ENCODE measurements around the gene OTUD1. TPM values are rescaled to one million over a fixed set of nuclear protein-coding genes. Genes with fewer than 3 reads are reported as not detected.

The OTUD1 gene

GRCh38 chr10:23479798-23480473 is 41.1 kb downstream of the OTUD1 start:
- Histone ChIP-seq H3K9me3 (replicated peaks in 1 of 2; ENCODE audit: control insufficient read depth in 2 of 2, insufficient read depth in 1 of 2, low read depth in 1 of 2, low read length in 2 of 2) (no peaks in the 10 kb centered on the region), H2BK120ac (ENCODE audit: low read depth, low read length) (no peak overlapping the region), H3K4me1 (ENCODE audit: control insufficient read depth in 2 of 2, insufficient read depth in 1 of 2, low read depth in 1 of 2, low read length in 2 of 2) (no peaks in the 10 kb centered on the region), H4K8ac (ENCODE audit: low read depth, low read length) (no peak overlapping the region), H3K4me3 (ENCODE audit: low read length in 2 of 2) (no peak overlapping the region), H3K4me2 (ENCODE audit: insufficient read depth, low read length, poor library complexity, severe bottlenecking) (no peak overlapping the region), H3K27me3 (ENCODE audit: control insufficient read depth in 3 of 3, insufficient read depth in 3 of 3, low read depth in 1 of 3, low read length in 3 of 3) (no peaks in the 10 kb centered on the region), H3K36me3 (replicated peaks in 1 of 2; ENCODE audit: control insufficient read depth in 2 of 2, insufficient read depth in 2 of 2, low read length in 2 of 2) (no peaks in the 10 kb centered on the region), H2BK15ac (ENCODE audit: low read length) (no peak overlapping the region), H3K18ac (ENCODE audit: low read length) (no peak overlapping the region), H3K27ac (replicated peaks; ENCODE audit: low read length) (no peak overlapping the region), H2BK12ac (ENCODE audit: low read length) (no peak overlapping the region), H3K9ac (ENCODE audit: low read depth, low read length, poor library complexity) (no peak overlapping the region), H2AK5ac (ENCODE audit: low read depth, low read length) (no peak overlapping the region), H3K4ac (ENCODE audit: low read length) (no peak overlapping the region), H2BK5ac (ENCODE audit: low read length) (no peak overlapping the region), H3K79me1 (ENCODE audit: low read depth, low read length) (no peaks in the 10 kb centered on the region), H3K23ac (ENCODE audit: low read depth, low read length, poor library complexity) (no peak overlapping the region), H2AFZ (ENCODE audit: low read length) (no peak overlapping the region), H3K14ac (ENCODE audit: low read length) (no peak overlapping the region), H4K91ac (ENCODE audit: low read depth, low read length, poor library complexity) (no peak overlapping the region)
- no CpG with 5 or more reads among the region's 3 CpGs for WGBS, 2 donors (ENCODE audit: extremely low coverage in 2 of 2, insufficient read length in 2 of 2, insufficient replicate concordance in 1 of 2)
- no peak for DNase-seq (ENCODE audit: low spot score)

- Histone ChIP-seq H2AFZ (ENCODE audit: low read length) (no peak overlapping the region), H2BK12ac (ENCODE audit: low read length) (no peak overlapping the region)
These were observed 42.6 kb downstream of the OTUD1 start for GRCh38 chr10:23481363-23481961.

GRCh38 chr10:23490115-23490514 is 51.2 kb downstream of the OTUD1 start:
- Histone ChIP-seq H3K4me3 (ENCODE audit: low read length in 2 of 2) (no peak overlapping the region), H3K14ac (ENCODE audit: low read length) (no peak overlapping the region), H2BK120ac (ENCODE audit: low read depth, low read length) (no peak overlapping the region), H3K4me1 (ENCODE audit: control insufficient read depth in 2 of 2, insufficient read depth in 1 of 2, low read depth in 1 of 2, low read length in 2 of 2) (no peaks in the 10 kb centered on the region), H3K9me3 (replicated peaks in 1 of 2; ENCODE audit: control insufficient read depth in 2 of 2, insufficient read depth in 1 of 2, low read depth in 1 of 2, low read length in 2 of 2) (no peaks in the 10 kb centered on the region), H3K27ac (replicated peaks; ENCODE audit: low read length) (no peak overlapping the region), H4K91ac (ENCODE audit: low read depth, low read length, poor library complexity) (no peak overlapping the region), H2BK15ac (ENCODE audit: low read length) (no peak overlapping the region), H2BK5ac (ENCODE audit: low read length) (no peak overlapping the region), H3K18ac (ENCODE audit: low read length) (no peak overlapping the region), H3K23ac (ENCODE audit: low read depth, low read length, poor library complexity) (no peak overlapping the region), H2AFZ (ENCODE audit: low read length) (no peak overlapping the region), H3K36me3 (replicated peaks in 1 of 2; ENCODE audit: control insufficient read depth in 2 of 2, insufficient read depth in 2 of 2, low read length in 2 of 2) (no peaks in the 10 kb centered on the region), H3K4me2 (ENCODE audit: insufficient read depth, low read length, poor library complexity, severe bottlenecking) (no peak overlapping the region), H4K8ac (ENCODE audit: low read depth, low read length) (no peak overlapping the region), H3K4ac (ENCODE audit: low read length) (no peak overlapping the region), H3K27me3 (ENCODE audit: control insufficient read depth in 3 of 3, insufficient read depth in 3 of 3, low read depth in 1 of 3, low read length in 3 of 3) (no peaks in the 10 kb centered on the region), H3K79me1 (ENCODE audit: low read depth, low read length) (no peaks in the 10 kb centered on the region), H2BK12ac (ENCODE audit: low read length) (no peak overlapping the region), H2AK5ac (ENCODE audit: low read depth, low read length) (no peak overlapping the region), H3K9ac (ENCODE audit: low read depth, low read length, poor library complexity) (no peak overlapping the region)
- no peak for DNase-seq (ENCODE audit: low spot score)
- WGBS, 2 donors (ENCODE audit: extremely low coverage in 2 of 2, insufficient read length in 2 of 2, insufficient replicate concordance in 1 of 2): no CpG with 5 or more reads among the region's 3 CpGs

More at GRCh38 chr10:23481363-23481961, 42.6 kb downstream of the OTUD1 start:
- no peak overlapping the region for H2BK15ac ChIP-seq (ENCODE audit: low read length)
- no CpG with 5 or more reads among the region's 3 CpGs for WGBS, 2 donors (ENCODE audit: extremely low coverage in 2 of 2, insufficient read length in 2 of 2, insufficient replicate concordance in 1 of 2)
- H2BK5ac ChIP-seq (ENCODE audit: low read length): no peak overlapping the region
- no peaks in the 10 kb centered on the region for H3K36me3 ChIP-seq (replicated peaks in 1 of 2; ENCODE audit: control insufficient read depth in 2 of 2, insufficient read depth in 2 of 2, low read length in 2 of 2)
- H4K8ac ChIP-seq (ENCODE audit: low read depth, low read length): no peak overlapping the region
- DNase-seq (ENCODE audit: low spot score): no peak
- H3K23ac ChIP-seq (ENCODE audit: low read depth, low read length, poor library complexity): no peak overlapping the region
- no peak overlapping the region for H3K4ac ChIP-seq (ENCODE audit: low read length)
- H3K27me3 ChIP-seq (ENCODE audit: control insufficient read depth in 3 of 3, insufficient read depth in 3 of 3, low read depth in 1 of 3, low read length in 3 of 3): no peaks in the 10 kb centered on the region
- H2AK5ac ChIP-seq (ENCODE audit: low read depth, low read length): no peak overlapping the region
- no peak overlapping the region for H3K18ac ChIP-seq (ENCODE audit: low read length)
- H2BK120ac ChIP-seq (ENCODE audit: low read depth, low read length): no peak overlapping the region
- no peak overlapping the region for H3K4me3 ChIP-seq (ENCODE audit: low read length in 2 of 2)
- no peak overlapping the region for H4K91ac ChIP-seq (ENCODE audit: low read depth, low read length, poor library complexity)
- no peaks in the 10 kb centered on the region for H3K9me3 ChIP-seq (replicated peaks in 1 of 2; ENCODE audit: control insufficient read depth in 2 of 2, insufficient read depth in 1 of 2, low read depth in 1 of 2, low read length in 2 of 2)
- no peak overlapping the region for H3K4me2 ChIP-seq (ENCODE audit: insufficient read depth, low read length, poor library complexity, severe bottlenecking)
- H3K4me1 ChIP-seq (ENCODE audit: control insufficient read depth in 2 of 2, insufficient read depth in 1 of 2, low read depth in 1 of 2, low read length in 2 of 2): no peaks in the 10 kb centered on the region
- H3K79me1 ChIP-seq (ENCODE audit: low read depth, low read length): no peaks in the 10 kb centered on the region
- H3K27ac ChIP-seq (replicated peaks; ENCODE audit: low read length): no peak overlapping the region
- H3K14ac ChIP-seq (ENCODE audit: low read length): no peak overlapping the region
- H3K9ac ChIP-seq (ENCODE audit: low read depth, low read length, poor library complexity): no peak overlapping the region

Small RNA genes lying within 50 kb of the gene (small RNA-seq; reads per million reads assigned to genes)
- not detected for gene MIR1254-2 (ENCODE audit: insufficient read depth)
